GM19468 (cell line): ENCODE results near the gene ATP1A3.
"Not testable (repeated sequence)": the region's sequence is repeated elsewhere in the genome, so short reads cannot be mapped to it uniquely, and the experiment has no call there.

Source experiments
- ATAC-seq: cut with Tn5 transposase; IDR thresholded peaks from one replicate; pipeline ENCODE4 v1.9.1; 2021; ENCODE audit warnings: mild to moderate bottlenecking, moderate library complexity, moderate number of reproducible peaks; ENCODE audit not compliant: unreplicated experiment; ENCODE audit errors: extremely low read depth

The ATP1A3 gene

DNA sequence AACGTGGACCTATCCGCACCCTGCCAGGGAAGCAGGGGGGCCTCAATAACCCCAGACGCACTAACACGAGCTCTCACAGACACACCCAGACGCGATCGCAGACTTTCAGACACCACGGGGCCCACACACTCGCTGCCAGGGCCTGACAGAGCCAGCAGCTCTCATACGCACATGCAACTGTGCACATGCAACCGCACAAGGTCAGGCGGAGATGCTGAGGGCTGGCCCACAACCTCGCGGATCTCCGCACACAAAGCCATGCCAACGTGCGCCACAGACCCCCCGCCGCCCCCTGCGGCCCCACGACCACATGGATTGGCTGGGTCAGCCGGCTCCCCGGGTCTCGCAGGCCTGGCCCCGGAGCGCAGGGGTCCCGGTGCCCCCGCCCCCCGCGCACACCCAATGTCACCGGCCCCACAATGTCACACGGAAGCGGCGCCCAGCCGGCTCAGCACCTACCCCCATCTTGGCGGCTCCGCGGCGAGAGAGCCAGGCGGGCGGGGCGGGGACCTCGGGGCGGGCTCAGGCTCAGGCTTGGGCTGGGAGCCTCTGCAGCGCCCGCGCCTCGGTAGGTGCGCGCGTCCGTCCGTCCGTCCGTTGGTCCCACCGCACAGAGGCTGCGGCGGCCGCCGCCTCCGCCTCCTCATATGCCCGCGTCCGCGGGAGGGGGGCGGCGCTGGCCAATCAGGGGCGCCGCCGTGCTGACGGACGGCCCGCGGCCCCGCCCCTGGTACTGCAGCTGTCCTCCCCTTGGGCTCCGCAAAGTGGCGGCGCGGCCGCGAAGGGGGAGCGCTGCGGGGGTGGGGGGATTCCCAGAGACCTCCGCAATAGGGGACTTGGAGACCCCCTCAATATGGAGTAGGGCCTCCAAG is at the start of gene ATP1A3:
Gene ATP1A3, minus strand, starts transcription at position 619 of the 872 bp plus-strand sequence. Its CDS starts 154 bp downstream, at position 465.
- ATAC-seq, result no peak

GRCh38 chr19:42042455-42043170 is 48.6 kb upstream of the ATP1A3 start:
- no peak for ATAC-seq

DNA sequence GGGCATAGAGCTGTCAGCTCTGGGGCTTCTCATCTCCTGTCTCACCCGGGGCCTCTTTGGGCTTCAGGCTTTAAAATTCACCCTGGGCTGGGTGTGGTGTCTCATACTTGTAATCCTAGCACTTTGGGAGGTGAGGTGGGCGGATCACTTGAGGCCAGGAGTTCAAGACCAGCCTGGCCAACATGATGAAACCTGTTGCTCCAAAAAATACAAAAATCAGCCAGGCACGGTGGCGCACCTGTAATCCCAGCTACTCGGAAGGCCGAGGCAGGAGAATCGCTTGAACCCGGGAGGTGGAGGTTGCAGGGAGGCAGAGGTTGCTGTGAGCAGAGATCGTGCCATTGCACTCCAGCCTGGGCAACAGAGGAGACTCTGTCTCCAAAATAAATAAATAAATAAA is 46.5 kb upstream of the ATP1A3 start:
- ATAC-seq, result not testable (repeated sequence)

- ATAC-seq, result no peak
Measured at GRCh38 chr19:42040031-42040430, 46.0 kb upstream of the ATP1A3 start.

DNA sequence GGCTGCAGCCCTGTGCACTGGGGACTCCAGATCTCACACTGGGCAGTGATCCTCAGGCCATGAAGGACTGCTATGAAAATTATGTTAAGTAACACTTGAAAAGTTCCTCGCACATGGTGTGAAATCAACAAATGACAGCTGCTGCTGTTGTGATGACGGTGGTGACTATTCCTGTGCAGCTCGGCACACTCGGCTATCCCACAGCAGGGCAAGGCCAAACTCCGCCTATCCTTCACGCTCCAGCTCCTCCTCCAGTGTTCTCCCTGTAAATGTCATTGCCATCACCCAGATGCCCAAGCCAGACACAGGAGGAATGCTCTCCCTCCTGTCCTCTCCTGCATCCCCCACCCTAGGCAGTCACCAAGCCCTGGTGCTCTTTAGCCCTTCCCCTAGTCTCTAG is 44.6 kb upstream of the ATP1A3 start:
- no peak for ATAC-seq

DNA sequence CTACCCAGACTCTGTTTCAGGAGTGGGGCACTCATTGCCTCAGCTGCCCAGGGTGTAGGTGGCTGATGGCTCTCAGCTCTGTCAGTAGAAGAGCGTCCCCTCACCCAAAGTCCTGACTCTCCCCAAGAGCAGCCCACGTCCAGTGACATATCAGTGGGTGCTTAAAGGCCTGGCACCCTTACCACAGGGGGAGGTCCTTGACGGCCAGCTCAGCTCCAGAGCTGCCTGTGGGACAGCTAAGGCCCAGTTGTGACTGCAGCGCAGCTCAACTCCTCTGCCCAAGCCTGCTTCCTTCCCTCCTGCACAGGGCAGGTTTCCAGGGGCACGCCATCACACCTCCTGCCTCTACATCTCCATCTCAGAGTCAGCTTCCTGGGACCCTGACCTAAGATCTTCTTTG is 43.6 kb upstream of the ATP1A3 start:
- ATAC-seq, result no peak

DNA sequence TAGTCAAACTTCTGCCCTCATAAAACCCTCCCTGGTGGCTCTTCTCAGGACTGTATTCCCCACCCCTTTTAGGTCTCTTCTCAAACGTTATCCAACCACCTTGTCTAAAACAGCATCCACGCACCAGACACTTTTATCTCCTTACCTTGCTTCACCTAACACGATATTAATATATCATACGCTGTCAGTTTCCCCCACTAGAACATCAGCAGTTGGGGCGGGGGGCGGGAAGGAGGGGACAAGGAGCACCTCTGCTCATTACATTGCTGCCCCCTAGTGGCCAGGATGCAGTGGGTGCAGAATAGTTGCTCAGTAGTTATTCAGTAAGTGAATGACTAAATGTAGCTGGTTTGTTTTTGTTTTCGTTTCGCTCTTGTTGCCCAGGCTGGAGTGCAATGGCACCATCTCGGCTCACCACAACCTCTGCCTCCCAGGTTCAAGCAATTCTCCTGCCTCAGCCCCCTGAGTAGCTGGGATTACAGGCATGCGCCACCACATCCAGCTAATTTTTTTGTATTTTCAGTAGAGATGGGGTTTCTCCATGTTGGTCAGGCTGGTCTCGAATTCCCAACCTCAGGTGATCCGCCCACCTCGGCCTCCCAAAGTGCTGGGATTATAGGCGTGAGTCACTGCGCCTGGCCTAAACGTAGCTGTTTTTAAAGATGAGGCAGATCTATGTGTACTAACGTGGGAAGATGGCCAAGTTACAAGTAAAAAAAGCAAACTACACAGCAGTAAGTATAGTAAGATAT is 40.8 kb upstream of the ATP1A3 start:
- ATAC-seq, result not testable (repeated sequence)

DNA sequence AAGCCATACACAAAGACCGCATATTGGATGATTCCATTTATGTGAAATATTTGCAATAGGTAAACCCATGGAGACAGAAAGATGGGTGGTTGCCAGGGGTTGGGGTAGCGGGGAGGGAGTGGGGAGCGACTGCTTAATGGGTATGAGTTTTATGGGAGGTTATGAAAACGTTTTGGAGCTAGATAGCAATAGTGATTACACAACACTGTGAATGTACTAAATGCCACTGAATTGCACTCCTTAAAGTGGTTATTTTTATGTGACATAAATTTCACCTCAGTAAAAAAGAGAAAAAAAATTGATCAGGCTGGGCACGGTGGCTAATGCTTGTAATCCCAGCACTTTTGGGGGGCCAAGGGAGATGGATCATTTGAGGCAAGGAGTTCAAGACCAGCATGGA is 39.4 kb upstream of the ATP1A3 start:
- ATAC-seq, result no peak

- ATAC-seq, result no peak
Measured at GRCh38 chr19:42032431-42032830, 38.4 kb upstream of the ATP1A3 start.

DNA sequence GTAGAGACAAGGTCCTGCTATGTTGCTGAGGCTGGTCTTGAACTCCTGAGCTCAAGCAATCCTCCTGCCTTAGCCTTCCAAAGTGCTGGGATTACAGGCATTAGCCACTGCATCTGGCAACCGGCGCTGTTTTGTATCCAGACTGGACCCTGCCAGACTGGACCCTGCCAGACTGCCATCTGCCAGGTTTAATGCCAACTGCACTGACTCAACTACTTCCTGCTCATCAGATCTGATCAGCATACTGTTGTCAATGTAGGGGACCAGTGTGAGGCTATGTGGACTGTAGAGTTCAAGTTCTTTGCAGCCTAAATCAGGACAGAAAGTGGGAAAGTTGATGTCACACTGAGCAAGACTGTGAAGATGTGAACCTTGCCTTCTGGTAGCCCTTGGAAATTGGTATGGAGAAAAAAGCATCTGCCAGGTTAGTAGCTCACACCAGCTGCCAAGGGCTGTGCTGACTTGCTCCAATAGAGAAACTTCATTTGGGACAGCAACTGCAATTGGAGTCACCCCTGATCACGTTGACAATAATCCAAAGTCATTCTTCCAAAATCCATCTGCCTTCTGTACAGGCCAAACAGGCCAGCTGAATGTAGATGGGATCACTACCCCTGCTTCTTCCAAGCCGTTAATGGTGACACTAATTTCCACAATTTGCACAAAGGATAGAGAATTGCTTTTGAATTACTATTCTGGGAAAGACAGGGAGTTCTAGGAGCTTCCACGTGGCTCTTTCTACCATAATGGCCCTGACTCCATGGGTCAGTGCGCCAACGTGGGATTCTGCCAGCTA is 36.8 kb upstream of the ATP1A3 start:
- no peak for ATAC-seq

DNA sequence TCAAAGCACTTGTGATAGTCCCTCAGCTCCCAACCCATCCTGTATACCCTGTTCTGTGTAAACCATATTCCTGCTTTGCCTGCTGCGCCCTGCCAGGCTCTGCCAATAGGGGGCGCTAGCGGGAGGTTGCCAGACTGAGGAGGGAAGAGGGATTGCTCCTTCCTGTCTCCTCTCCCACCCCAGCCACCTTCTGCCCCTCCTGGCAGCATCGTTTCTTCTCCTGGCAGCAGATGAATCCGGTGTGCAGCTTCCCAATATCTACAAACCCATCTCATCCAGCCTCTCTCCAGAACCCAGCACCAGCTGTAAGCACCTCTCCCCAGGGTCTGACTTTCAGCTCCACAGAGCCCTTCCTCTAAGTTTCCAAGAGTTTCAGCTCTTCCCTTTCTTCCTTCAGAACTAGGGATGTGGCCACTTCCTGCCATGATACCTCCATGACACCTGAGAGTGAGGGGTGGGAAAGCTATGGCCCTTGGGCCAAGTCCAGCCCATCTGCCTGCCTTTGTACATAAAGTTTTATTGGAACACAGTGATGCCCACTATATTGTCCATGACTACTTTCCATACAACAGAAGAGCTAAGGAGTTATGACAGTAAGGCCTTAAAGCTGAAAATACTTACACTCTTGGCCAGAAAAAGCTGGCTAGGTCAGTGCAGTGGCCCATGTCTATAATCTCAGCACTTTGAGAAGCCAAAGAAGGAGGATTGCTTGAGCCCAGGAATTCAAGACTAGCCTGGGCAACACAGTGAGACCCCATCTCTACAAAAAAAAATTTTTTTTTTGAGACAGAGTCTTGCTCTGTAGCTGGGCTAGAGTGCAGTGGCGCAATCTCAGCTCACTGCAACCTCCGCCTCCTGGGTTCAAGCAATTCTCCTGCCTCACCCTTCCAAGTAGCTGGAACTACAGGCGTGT is 34.5 kb upstream of the ATP1A3 start:
- no peak for ATAC-seq

- no peak for ATAC-seq
Measured at GRCh38 chr19:42024622-42025111, 30.6 kb upstream of the ATP1A3 start.

DNA sequence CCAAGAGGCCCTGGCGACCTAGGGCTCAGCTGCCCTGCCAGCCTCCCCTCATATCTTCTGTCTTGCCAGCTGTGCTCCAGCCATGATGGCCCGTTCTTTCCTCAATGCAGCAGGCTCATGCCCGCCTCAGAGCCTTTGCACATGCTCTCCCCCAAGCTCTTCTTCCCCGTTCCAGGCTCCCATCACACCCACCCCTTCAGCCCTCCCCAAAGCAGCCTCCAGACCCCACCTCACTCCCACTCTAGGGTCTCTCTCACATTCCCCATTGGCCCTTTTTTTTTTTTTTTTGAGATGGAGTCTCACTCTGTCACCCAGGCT is 29.9 kb upstream of the ATP1A3 start:
- no peak for ATAC-seq

DNA sequence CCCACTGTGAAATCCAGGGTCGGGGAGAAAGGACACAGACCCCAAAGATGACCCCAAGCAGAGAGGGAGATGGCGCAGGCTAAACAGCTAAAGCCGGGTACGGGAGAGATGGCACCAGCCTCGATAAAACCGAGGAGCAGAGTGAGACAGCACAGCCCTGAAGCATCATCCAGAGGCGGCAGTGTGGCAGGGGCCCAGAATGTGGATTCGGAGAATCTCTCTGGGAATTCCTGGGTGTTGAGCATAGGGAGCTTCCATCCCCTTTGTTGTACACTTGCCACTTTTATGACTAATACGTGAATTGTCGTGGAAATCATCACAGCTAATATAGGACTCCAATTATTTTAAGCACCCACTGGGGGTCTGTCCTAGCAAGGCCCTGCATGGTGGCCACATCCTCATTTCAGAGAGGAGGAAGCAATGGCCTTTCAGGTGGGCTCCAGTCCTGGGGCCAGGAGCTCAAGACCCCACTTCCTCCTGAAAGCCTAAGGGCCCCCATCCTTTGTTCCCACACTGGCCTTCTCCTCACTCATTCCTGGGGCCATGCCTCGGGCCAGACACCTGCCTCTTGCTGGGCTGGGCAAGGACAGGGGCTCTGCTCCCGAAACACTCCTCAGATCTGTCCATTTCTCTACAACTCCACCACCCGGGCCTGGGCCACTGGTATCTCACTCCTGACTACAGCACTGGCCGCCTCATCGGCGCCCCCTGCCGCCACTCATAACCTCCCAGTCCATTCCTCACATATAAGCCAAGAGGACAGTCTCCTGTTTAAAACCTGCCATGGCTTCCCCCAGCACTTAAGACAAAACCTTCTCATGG is 29.3 kb upstream of the ATP1A3 start:
- no peak for ATAC-seq

GRCh38 chr19:42022616-42023015 is 28.6 kb upstream of the ATP1A3 start:
- no peak for ATAC-seq

DNA sequence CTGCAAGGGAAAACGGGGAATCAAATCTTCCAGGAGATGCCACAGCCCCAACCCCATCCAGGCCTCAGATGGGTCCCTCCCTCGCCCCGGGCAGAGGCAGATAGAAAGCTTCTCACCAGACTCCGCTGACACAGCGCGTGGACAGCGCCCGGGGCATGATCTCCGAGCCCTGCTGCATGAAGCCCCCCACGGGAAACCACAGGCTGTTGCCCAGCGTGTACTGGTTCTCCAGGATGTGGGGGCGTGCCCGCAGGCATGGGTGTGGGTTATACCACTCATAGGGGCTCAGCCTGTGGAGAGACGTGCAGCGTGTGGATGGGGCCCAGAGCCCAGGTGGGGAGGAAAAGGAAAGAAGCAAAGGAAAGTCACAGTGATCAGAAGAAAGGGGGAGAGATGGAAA is 27.2 kb upstream of the ATP1A3 start:
- ATAC-seq, result no peak

DNA sequence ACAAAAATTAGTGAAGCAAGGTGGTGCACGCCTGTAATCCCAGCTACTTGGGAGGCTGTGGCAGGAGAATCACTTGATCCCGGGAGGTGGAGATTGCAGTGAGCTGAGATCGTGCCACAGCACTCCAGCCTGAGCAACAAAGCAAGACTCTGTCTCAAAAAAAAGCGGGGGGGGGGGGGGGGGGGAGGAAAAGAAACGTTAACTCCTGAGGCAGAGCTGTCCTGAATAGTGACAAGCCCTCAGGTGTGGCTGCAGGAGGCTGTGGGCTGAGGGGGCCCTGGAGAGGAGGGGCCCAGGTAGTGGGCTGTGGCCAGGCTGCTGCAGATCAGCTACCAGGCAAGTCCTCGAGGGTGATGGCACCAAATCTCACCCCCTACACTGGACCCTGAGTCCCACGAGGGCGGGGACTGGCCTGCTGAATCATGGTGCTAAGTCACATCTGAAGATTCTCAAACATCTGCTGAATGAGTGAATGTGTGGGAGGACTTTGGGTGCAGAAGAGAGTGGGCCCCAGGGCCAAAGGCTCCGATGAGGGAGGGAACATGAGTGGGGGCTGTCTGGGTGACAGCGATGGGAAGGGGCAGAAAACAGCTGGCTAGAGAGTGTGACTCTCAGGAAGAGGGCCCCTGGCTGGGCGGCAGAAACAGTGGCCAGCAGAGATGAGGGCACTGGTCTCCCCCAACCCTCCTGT is 24.6 kb upstream of the ATP1A3 start:
- no peak for ATAC-seq

DNA sequence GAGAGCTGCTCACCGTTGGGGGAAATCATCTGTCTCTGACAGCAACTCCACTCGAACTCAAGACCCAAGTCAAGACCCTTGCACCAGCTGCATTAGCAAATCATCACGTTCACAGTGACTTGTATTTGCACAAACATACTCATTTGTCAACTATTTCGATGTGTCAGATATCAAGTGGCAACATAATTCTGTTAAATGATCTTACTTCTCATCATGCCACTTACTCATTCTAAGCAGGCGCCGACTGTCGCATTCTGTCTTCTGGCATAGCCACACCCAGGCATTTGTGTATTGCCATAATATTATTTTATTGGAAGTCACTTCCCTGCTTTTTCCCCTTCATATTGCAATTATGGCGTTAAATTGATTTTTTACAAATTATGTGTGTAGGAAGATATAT is 23.0 kb upstream of the ATP1A3 start:
- ATAC-seq, result no peak
